Mesenchymal stem cell (in vitro differentiated cells and primary cell): ENCODE measurements around the gene SENP3.

Source experiments
- DNase-seq: peaks from one replicate; pipeline ENCODE4 v3.0.0-alpha.2; 2013
- H2AFZ ChIP-seq: one replicate; pipeline ENCODE4 v1.6.1; 2013; ENCODE audit warnings: low read depth, mild to moderate bottlenecking, control low read depth, inconsistent platforms, low read length, moderate library complexity
- H2AK5ac ChIP-seq: 2 replicates; pipeline ENCODE4 v1.6.1; 2013; ENCODE audit warnings: low read length, moderate library complexity, mild to moderate bottlenecking, inconsistent platforms; ENCODE audit not compliant: severe bottlenecking
- H2BK120ac ChIP-seq: one replicate; pipeline ENCODE4 v1.6.1; 2013; ENCODE audit warnings: low read depth, mild to moderate bottlenecking, inconsistent platforms, low read length, moderate library complexity
- H2BK12ac ChIP-seq, 2 experiments: one replicate each; pipeline ENCODE4 v1.6.1; 2013; ENCODE audit warnings: inconsistent platforms in 2 of 2, low read length in 2 of 2, mild to moderate bottlenecking in 2 of 2, moderate library complexity in 2 of 2, control low read depth in 1 of 2
- H2BK15ac ChIP-seq: one replicate; pipeline ENCODE4 v1.6.1; 2013; ENCODE audit warnings: mild to moderate bottlenecking, low read depth, inconsistent platforms; ENCODE audit not compliant: poor library complexity, severe bottlenecking
- H2BK5ac ChIP-seq: 2 replicates; pipeline ENCODE4 v1.6.1; 2013; ENCODE audit warnings: low read depth, mild to moderate bottlenecking, low read length, control low read depth, inconsistent platforms; ENCODE audit not compliant: poor library complexity, severe bottlenecking
- H3K14ac ChIP-seq, 2 experiments: one replicate each; pipeline ENCODE4 v1.6.1; 2013; ENCODE audit warnings: inconsistent platforms in 2 of 2, low read length in 2 of 2, control low read depth in 1 of 2, mild to moderate bottlenecking in 1 of 2, moderate library complexity in 1 of 2
- H3K18ac ChIP-seq, 2 experiments: one replicate each; pipeline ENCODE4 v1.6.1; 2013; ENCODE audit warnings: inconsistent platforms in 2 of 2, low read length in 2 of 2, control low read depth in 1 of 2, low read depth in 1 of 2, mild to moderate bottlenecking in 1 of 2
- H3K23ac ChIP-seq, 2 experiments: one replicate each; pipeline ENCODE4 v1.6.1; 2013; ENCODE audit warnings: inconsistent platforms in 2 of 2, low read length in 2 of 2, mild to moderate bottlenecking in 2 of 2, moderate library complexity in 2 of 2, control low read depth in 1 of 2
- H3K27ac ChIP-seq: 2 replicates; pipeline ENCODE4 v1.5.1; 2013; ENCODE audit warnings: mild to moderate bottlenecking, moderate library complexity, low read length, control low read depth, inconsistent platforms; ENCODE audit not compliant: poor library complexity, severe bottlenecking
- H3K27me3 ChIP-seq, 2 experiments: 2 replicates each; pipeline versions ENCODE4 v1.6.1 to v1.7.0; 2013; ENCODE audit warnings: low read length in 2 of 2, mild to moderate bottlenecking in 2 of 2, moderate library complexity in 2 of 2, control low read depth in 1 of 2, inconsistent platforms in 1 of 2; ENCODE audit not compliant: control insufficient read depth in 1 of 2, insufficient read depth in 1 of 2
- H3K36me3 ChIP-seq, 2 experiments: 2 replicates each; pipeline versions ENCODE4 v1.6.1 to v1.7.0; 2013; ENCODE audit warnings: low read length in 2 of 2, control low read depth in 1 of 2, inconsistent platforms in 1 of 2, low read depth in 1 of 2, mild to moderate bottlenecking in 1 of 2; ENCODE audit not compliant: insufficient read depth in 2 of 2, control insufficient read depth in 1 of 2
- H3K4ac ChIP-seq, 2 experiments: one replicate each; pipeline ENCODE4 v1.6.1; 2013; ENCODE audit warnings: inconsistent platforms in 2 of 2, low read length in 2 of 2, mild to moderate bottlenecking in 2 of 2, moderate library complexity in 2 of 2, control low read depth in 1 of 2, low read depth in 1 of 2
- H3K4me1 ChIP-seq: 2 replicates; pipeline ENCODE4 v1.6.1; 2013; ENCODE audit warnings: low read depth, low read length, control low read depth; ENCODE audit not compliant: control insufficient read depth, insufficient read depth
- H3K4me2 ChIP-seq: 2 replicates; pipeline ENCODE4 v1.6.1; 2013; ENCODE audit warnings: low read length, mild to moderate bottlenecking, inconsistent platforms; ENCODE audit not compliant: poor library complexity, severe bottlenecking
- H3K4me3 ChIP-seq, 2 experiments: 2 replicates each; pipeline versions ENCODE4 v1.5.1 to v1.7.0; 2013; ENCODE audit warnings: low read length in 2 of 2, mild to moderate bottlenecking in 2 of 2, control low read depth in 1 of 2, low read depth in 1 of 2; ENCODE audit not compliant: insufficient read depth in 1 of 2
- H3K79me1 ChIP-seq: replicated peaks from 2 replicates; pipeline ENCODE4 v1.6.1; 2013; ENCODE audit warnings: mild to moderate bottlenecking, control low read depth, low read length, inconsistent platforms; ENCODE audit not compliant: poor library complexity, severe bottlenecking
- H3K9ac ChIP-seq: 2 replicates; pipeline ENCODE4 v1.7.0; 2013; ENCODE audit warnings: mild to moderate bottlenecking, low read length, moderate library complexity
- H3K9me3 ChIP-seq: 2 replicates; pipeline ENCODE4 v1.7.0; 2013; ENCODE audit warnings: mild to moderate bottlenecking, low read length; ENCODE audit not compliant: control insufficient read depth
- H4K8ac ChIP-seq: one replicate; pipeline ENCODE4 v1.6.1; 2013; ENCODE audit warnings: inconsistent platforms, mild to moderate bottlenecking, low read length, moderate library complexity
- H4K91ac ChIP-seq: one replicate; pipeline ENCODE4 v1.6.1; 2013; ENCODE audit warnings: mild to moderate bottlenecking, low read length, inconsistent platforms
- WGBS: methylation state at CpG from one replicate; pipeline ENCODE4 v1.1.7; 2013; ENCODE audit warnings: mixed read lengths; 5-methylcytosine and 5-hydroxymethylcytosine counted together

The SENP3 gene

GRCh38 chr17:7574176-7574953 lies 12.6 kb downstream of the SENP3 start:
- H2BK15ac ChIP-seq, result no peak overlapping the region
- no peak overlapping the region for H2BK12ac ChIP-seq
- H2AFZ ChIP-seq, result no peak overlapping the region
- H4K8ac ChIP-seq, result no peak overlapping the region
- peak overlapping the region; percentile 98 for H3K9ac ChIP-seq
- no peak overlapping the region for H2BK5ac ChIP-seq
- H3K4me3 ChIP-seq, result peak overlapping the region; percentile 94 to 100
- H3K36me3 ChIP-seq, result peaks cover 69 to 75% of the 10 kb centered on the region in 2 experiments
- peak overlapping the region; percentile 14 for H3K27ac ChIP-seq
- no peak overlapping the region for H2AK5ac ChIP-seq
- peaks cover 24% of the 10 kb centered on the region for H3K4me1 ChIP-seq
- H3K23ac ChIP-seq, result peak overlapping the region in 1 of 2 experiments; percentile 2
- H3K27me3 ChIP-seq, result no peaks in the 10 kb centered on the region
- H2BK120ac ChIP-seq, result no peak overlapping the region
- DNase-seq, result no peak
- no peak overlapping the region for H3K4ac ChIP-seq
- peaks cover 12% of the 10 kb centered on the region for H3K79me1 ChIP-seq
- H3K9me3 ChIP-seq, result no peaks in the 10 kb centered on the region
- peak overlapping the region; percentile 47 for H3K4me2 ChIP-seq
- peak overlapping the region in 1 of 2 experiments; percentile 6 for H3K14ac ChIP-seq
- no peak overlapping the region for H4K91ac ChIP-seq
- peak overlapping the region in 1 of 2 experiments; percentile 28 for H3K18ac ChIP-seq
- 45% methylated on average over 11 of the region's 15 CpGs for WGBS

DNA sequence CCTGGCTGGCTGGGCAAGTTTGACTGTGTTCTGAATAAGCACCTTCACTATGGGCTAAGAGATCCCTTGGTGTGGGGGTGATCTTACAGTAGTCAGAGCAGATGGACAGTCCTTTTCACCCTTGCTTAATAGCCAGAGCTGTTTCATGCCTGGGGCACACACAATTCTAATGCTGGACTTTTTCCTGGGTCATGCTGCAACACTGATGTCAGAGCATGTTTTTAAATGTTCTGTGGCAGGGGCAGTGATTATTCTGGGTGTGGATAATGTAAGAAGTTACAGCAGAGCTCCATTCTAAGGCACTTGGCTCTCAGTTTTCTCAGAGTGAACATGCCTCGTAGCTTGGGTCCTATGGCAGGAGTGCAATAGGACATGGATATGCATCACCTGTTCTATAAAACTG lies 13.8 kb downstream of the SENP3 start:
- no peak overlapping the region for H2AK5ac ChIP-seq
- 83% methylated on average over 1 of the region's 1 CpG for WGBS
- no peak overlapping the region for H3K14ac ChIP-seq
- H2BK12ac ChIP-seq, result no peak overlapping the region
- no peak overlapping the region for H4K8ac ChIP-seq
- H4K91ac ChIP-seq, result no peak overlapping the region
- no peak overlapping the region for H2BK15ac ChIP-seq
- H3K79me1 ChIP-seq, result peaks cover 5% of the 10 kb centered on the region
- H3K18ac ChIP-seq, result no peak overlapping the region
- no peaks in the 10 kb centered on the region for H3K27me3 ChIP-seq
- H3K4me3 ChIP-seq, result peak overlapping the region in 1 of 2 experiments; percentile 94
- DNase-seq, result no peak
- no peak overlapping the region for H3K23ac ChIP-seq
- no peak overlapping the region for H3K27ac ChIP-seq
- no peak overlapping the region for H2BK5ac ChIP-seq
- no peak overlapping the region for H3K4ac ChIP-seq
- peaks cover 29% of the 10 kb centered on the region for H3K4me1 ChIP-seq
- H3K9me3 ChIP-seq, result no peaks in the 10 kb centered on the region
- H2BK120ac ChIP-seq, result no peak overlapping the region
- H3K9ac ChIP-seq, result peak overlapping the region; percentile 98
- no peak overlapping the region for H3K4me2 ChIP-seq
- H2AFZ ChIP-seq, result no peak overlapping the region
- peaks cover 64 to 74% of the 10 kb centered on the region in 2 experiments for H3K36me3 ChIP-seq

- no peaks in the 10 kb centered on the region for H3K9me3 ChIP-seq
- no peak for DNase-seq
These were observed 14.2 kb downstream of the SENP3 start for GRCh38 chr17:7575959-7576358.

DNA sequence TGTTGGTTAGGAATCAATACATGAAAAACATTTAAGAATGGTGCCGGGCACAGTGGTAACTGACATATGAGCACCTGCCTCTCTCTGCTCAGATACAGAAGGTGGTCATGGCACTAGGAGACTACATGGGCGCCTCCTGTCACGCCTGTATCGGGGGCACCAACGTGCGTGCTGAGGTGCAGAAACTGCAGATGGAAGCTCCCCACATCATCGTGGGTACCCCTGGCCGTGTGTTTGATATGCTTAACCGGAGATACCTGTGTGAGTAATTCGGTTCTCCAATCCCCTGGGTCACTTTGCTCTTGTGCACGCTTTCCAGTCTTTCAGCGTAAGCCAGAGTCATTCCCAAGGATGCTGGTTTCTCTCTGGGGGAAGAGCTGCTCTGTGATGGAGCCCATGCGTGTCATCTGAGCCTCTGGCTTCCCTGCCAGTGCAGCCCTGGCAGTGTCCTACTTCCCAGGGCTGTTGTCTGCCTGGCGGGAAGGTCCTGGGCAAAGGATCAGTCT lies 14.8 kb downstream of the SENP3 start:
- no peak for DNase-seq
- Histone ChIP-seq H3K9ac (peak overlapping the region; percentile 98), H2BK5ac (no peak overlapping the region), H3K79me1 (no peaks in the 10 kb centered on the region), H3K18ac (no peak overlapping the region), H3K27me3 (no peaks in the 10 kb centered on the region), H3K4me2 (no peak overlapping the region), H2BK120ac (no peak overlapping the region), H2AFZ (no peak overlapping the region), H3K23ac (no peak overlapping the region), H3K27ac (no peak overlapping the region), H4K91ac (no peak overlapping the region), H3K9me3 (no peaks in the 10 kb centered on the region), H2BK12ac (no peak overlapping the region), H4K8ac (no peak overlapping the region), H3K4me3 (no peak overlapping the region), H3K36me3 (peaks cover 54 to 71% of the 10 kb centered on the region in 2 experiments), H3K4ac (no peak overlapping the region), H2AK5ac (no peak overlapping the region), H2BK15ac (no peak overlapping the region), H3K14ac (no peak overlapping the region), H3K4me1 (peaks cover 28% of the 10 kb centered on the region)
- 94% methylated on average over 14 of the region's 14 CpGs for WGBS

More at GRCh38 chr17:7575959-7576358, 14.2 kb downstream of the SENP3 start:
- Histone ChIP-seq H2BK5ac (no peak overlapping the region), H2BK15ac (no peak overlapping the region), H4K91ac (no peak overlapping the region), H3K27me3 (no peaks in the 10 kb centered on the region), H3K9ac (peak overlapping the region; percentile 98), H3K14ac (no peak overlapping the region), H4K8ac (no peak overlapping the region), H3K4me3 (peak overlapping the region in 1 of 2 experiments; percentile 94), H2AK5ac (no peak overlapping the region), H2BK12ac (no peak overlapping the region), H3K27ac (no peak overlapping the region), H2BK120ac (no peak overlapping the region), H3K4me2 (no peak overlapping the region), H3K4ac (no peak overlapping the region), H3K23ac (no peak overlapping the region), H3K79me1 (peaks cover 2% of the 10 kb centered on the region), H2AFZ (no peak overlapping the region), H3K4me1 (peaks cover 29% of the 10 kb centered on the region), H3K36me3 (peaks cover 59 to 73% of the 10 kb centered on the region in 2 experiments), H3K18ac (no peak overlapping the region)
- 93% methylated on average over 7 of the region's 7 CpGs for WGBS
